Measurements from ENCODE around the gene SLC22A23. TPM values are rescaled to one million over a fixed set of nuclear protein-coding genes. Genes with fewer than 3 reads are reported as not detected.
A peak's percentile ranks its signal among the peaks of the same experiment; 100 is the strongest.

Gene SLC22A23
- total RNA-seq, 1 experiment from 2014 or later = 6.8 TPM

- no CpG with 5 or more reads among the region's 6 CpGs for WGBS (ENCODE audit: extremely low coverage, insufficient read length, low lambda C conversion rate)
- Histone ChIP-seq H3K79me2 (ENCODE audit: insufficient read depth, low read length) (peaks cover 9% of the 10 kb centered on the region; the same call in 1 of the 2 replicates), H3K9me3 (ENCODE audit: control insufficient read depth, low read depth, low read length) (no peaks in the 10 kb centered on the region), H2BK20ac (ENCODE audit: low read depth, low read length, poor library complexity, severe bottlenecking) (no peak overlapping the region), H3K4me2 (ENCODE audit: insufficient read depth, insufficient read length, low read length) (peak overlapping the region; percentile 7), H2BK15ac (ENCODE audit: low read depth, low read length) (no peak overlapping the region), H3K9ac (ENCODE audit: extremely low read depth, insufficient read length, low read length) (no peak overlapping the region), H3K14ac (ENCODE audit: insufficient read depth, low read length) (no peak overlapping the region), H3K27ac (ENCODE audit: insufficient read length, low read depth, low read length) (peak overlapping the region; percentile 44), H4K20me1 (ENCODE audit: control insufficient read depth, insufficient read depth, insufficient read length) (no peaks in the 10 kb centered on the region), H4K91ac (ENCODE audit: insufficient read length, low read depth, low read length) (no peak overlapping the region), H3K18ac (ENCODE audit: insufficient read length, low read depth, low read length) (no peak overlapping the region), H3K23ac (ENCODE audit: insufficient read length, low read depth, low read length) (no peak overlapping the region), H2AFZ (ENCODE audit: low read length) (no peak overlapping the region), H2AK5ac (ENCODE audit: insufficient read length, low read length) (no peak overlapping the region), H4K5ac (ENCODE audit: insufficient read length, low read depth, low read length) (no peak overlapping the region), H4K8ac (replicated peaks; ENCODE audit: insufficient read length, low read depth, low read length) (no peak overlapping the region), H2BK120ac (ENCODE audit: low read depth, low read length, poor library complexity, severe bottlenecking) (no peak overlapping the region), H2BK12ac (ENCODE audit: insufficient read length, low read depth, low read length) (no peak overlapping the region), H3K4me1 (ENCODE audit: insufficient read depth, low read length) (peaks cover 33% of the 10 kb centered on the region; the same call in 1 of the 2 replicates), H3K79me1 (ENCODE audit: insufficient read depth, low read depth, low read length, poor library complexity, severe bottlenecking) (no peaks in the 10 kb centered on the region), H3K56ac (ENCODE audit: insufficient read length, low read depth, low read length) (no peak overlapping the region), H2BK5ac (ENCODE audit: insufficient read length, low read length) (no peak overlapping the region), H3T11ph (ENCODE audit: low read length) (no peak overlapping the region), H3K23me2 (ENCODE audit: insufficient read length, low read depth, low read length, poor library complexity, severe bottlenecking) (no peaks in the 10 kb centered on the region), H3K4ac (ENCODE audit: low read depth, low read length) (no peak overlapping the region), H3K27me3 (ENCODE audit: insufficient read depth, low read length) (no peaks in the 10 kb centered on the region)
- Mint-ChIP-seq H3K4me1 (peaks cover 76 to 77% of the 10 kb centered on the region in 2 experiments), H3K27me3 (ENCODE audit: low read depth) (no peaks in the 10 kb centered on the region; the same call in 1 of the 2 replicates), H3K4me3 (peak overlapping the region in 1 of 2 experiments; percentile 13; a peak in 2 of 5 replicates), H3K9me3 (no peaks in the 10 kb centered on the region; a peak in 1 of 5 replicates), H3K36me3 (ENCODE audit: insufficient read depth in 1 of 3, low read depth in 3 of 3) (peaks cover 0 to 4% (median 0%) of the 10 kb centered on the region in 3 experiments; a peak in 1 of 7 replicates), H3K27ac (peak overlapping the region; percentile 7 to 92 (median 50); a peak in 6 of 7 replicates)
- DNase-seq = no peak
- TF ChIP-seq CTCF (conservative IDR thresholded peaks at IDR 0.05) = no peak
These were observed 34.3 kb downstream of the SLC22A23 start for GRCh38 chr6:3422435-3423070.
